ACC112 (cell line): ENCODE data around the gene RMND5B.

Source experiments
- H2AFZ ChIP-seq: fragments of 200-600 bp; sonication (generic); one replicate; pipeline ENCODE4 v1.6.0; 2017; ENCODE audit warnings: antibody characterized with exemption, low read length; ENCODE audit not compliant: unreplicated experiment
- H3K27ac ChIP-seq: fragments of 200-600 bp; sonication (generic); 2 replicates; pipeline ENCODE4 v1.5.1; 2014; ENCODE audit warnings: low read depth, mild to moderate bottlenecking, antibody characterized with exemption, low read length, moderate library complexity
- H3K27me3 ChIP-seq: fragments of 200-600 bp; sonication (generic); 2 replicates; pipeline ENCODE4 v1.6.1; 2014; ENCODE audit warnings: mild to moderate bottlenecking, antibody characterized with exemption, low read length, moderate library complexity, mixed read lengths; ENCODE audit not compliant: insufficient read depth
- H3K36me3 ChIP-seq: fragments of 200-600 bp; sonication (generic); 2 replicates; pipeline ENCODE4 v1.6.1; 2016; ENCODE audit warnings: mild to moderate bottlenecking, antibody characterized with exemption, low read length, moderate library complexity, mixed read lengths; ENCODE audit not compliant: insufficient read depth
- H3K4me1 ChIP-seq: fragments of 200-600 bp; sonication (generic); one replicate; pipeline ENCODE4 v1.6.1; 2016; ENCODE audit warnings: low read length, mixed read lengths; ENCODE audit not compliant: insufficient read depth, unreplicated experiment, control insufficient read depth
- H3K4me3 ChIP-seq: fragments of 200-600 bp; sonication (generic); 2 replicates; pipeline ENCODE4 v1.5.1; 2014; ENCODE audit warnings: mild to moderate bottlenecking, low read depth, low read length
- H3K79me2 ChIP-seq: fragments of 200-600 bp; sonication (generic); one replicate; pipeline ENCODE4 v1.6.0; 2016; ENCODE audit warnings: low read length; ENCODE audit not compliant: control insufficient read depth, unreplicated experiment, insufficient read depth

RMND5B gene

GRCh38 chr5:178152491-178153444 is 22.0 kb downstream of the RMND5B start:
- H2AFZ ChIP-seq, result peak overlapping the region; percentile 24

GRCh38 chr5:178153530-178154340 is 22.9 kb downstream of the RMND5B start, which contains the start of gene NHP2:
TSS of gene NHP2 (minus strand) at chr5:178153885. CDS start at chr5:178153817, 68 bp downstream.
- peaks cover 5% of the 10 kb centered on the region; the same call in 1 of the 2 replicates for H3K36me3 ChIP-seq
- H3K27ac ChIP-seq, result no peak within 1 kb of the TSS; the same call in 1 of the 2 replicates
- H3K4me1 ChIP-seq, result peaks cover 20% of the 10 kb centered on the region
- H3K27me3 ChIP-seq, result no peaks in the 10 kb centered on the region
- H2AFZ ChIP-seq, result peak within 1 kb of the TSS; percentile 24
- peaks cover 11% of the 10 kb centered on the region for H3K79me2 ChIP-seq
- H3K4me3 ChIP-seq, result peak within 1 kb of the TSS; percentile 100

More at GRCh38 chr5:178152491-178153444, 22.0 kb downstream of the RMND5B start:
- Histone ChIP-seq H3K36me3 (peaks cover 5% of the 10 kb centered on the region; the same call in 1 of the 2 replicates), H3K4me1 (peaks cover 20% of the 10 kb centered on the region), H3K79me2 (peaks cover 11% of the 10 kb centered on the region), H3K4me3 (peak overlapping the region; percentile 100), H3K27me3 (no peaks in the 10 kb centered on the region), H3K27ac (no peak overlapping the region)

- Histone ChIP-seq H3K27ac (no peak overlapping the region), H3K36me3 (peaks cover 5% of the 10 kb centered on the region; the same call in 1 of the 2 replicates), H3K79me2 (peaks cover 11% of the 10 kb centered on the region), H3K27me3 (no peaks in the 10 kb centered on the region), H3K4me1 (peaks cover 20% of the 10 kb centered on the region), H2AFZ (no peak overlapping the region), H3K4me3 (no peak overlapping the region)
These were observed 24.3 kb downstream of the RMND5B start for GRCh38 chr5:178155065-178155464.

GRCh38 chr5:178160176-178160575 is 29.4 kb downstream of the RMND5B start:
- no peaks in the 10 kb centered on the region for H3K36me3 ChIP-seq
- H2AFZ ChIP-seq, result no peak overlapping the region
- no peak overlapping the region for H3K4me3 ChIP-seq
- H3K4me1 ChIP-seq, result no peaks in the 10 kb centered on the region
- no peak overlapping the region for H3K27ac ChIP-seq
- H3K79me2 ChIP-seq, result no peaks in the 10 kb centered on the region
- peaks cover 24% of the 10 kb centered on the region for H3K27me3 ChIP-seq

GRCh38 chr5:178162481-178162880 is 31.7 kb downstream of the RMND5B start:
- Histone ChIP-seq H3K27me3 (peaks cover 40% of the 10 kb centered on the region), H3K4me3 (no peak overlapping the region), H3K4me1 (no peaks in the 10 kb centered on the region), H3K79me2 (no peaks in the 10 kb centered on the region), H3K27ac (no peak overlapping the region), H3K36me3 (no peaks in the 10 kb centered on the region), H2AFZ (no peak overlapping the region)

- H3K4me1 ChIP-seq, result no peaks in the 10 kb centered on the region
- no peak overlapping the region for H3K27ac ChIP-seq
- peaks cover 40% of the 10 kb centered on the region for H3K27me3 ChIP-seq
- peak overlapping the region; percentile 52 for H3K4me3 ChIP-seq
- no peaks in the 10 kb centered on the region for H3K79me2 ChIP-seq
- H2AFZ ChIP-seq, result peak overlapping the region; percentile 1
- no peaks in the 10 kb centered on the region for H3K36me3 ChIP-seq
These were observed 33.2 kb downstream of the RMND5B start for GRCh38 chr5:178163772-178164735.

- no peaks in the 10 kb centered on the region for H3K36me3 ChIP-seq
- H2AFZ ChIP-seq, result no peak overlapping the region
- H3K4me3 ChIP-seq, result no peak overlapping the region
These were observed 34.8 kb downstream of the RMND5B start for GRCh38 chr5:178165581-178165980.

GRCh38 chr5:178170455-178170854 is 39.6 kb downstream of the RMND5B start:
- Histone ChIP-seq H2AFZ (no peak overlapping the region), H3K27me3 (peaks cover 24% of the 10 kb centered on the region), H3K27ac (no peak overlapping the region), H3K36me3 (no peaks in the 10 kb centered on the region), H3K79me2 (no peaks in the 10 kb centered on the region), H3K4me3 (no peak overlapping the region), H3K4me1 (no peaks in the 10 kb centered on the region)

More at GRCh38 chr5:178165581-178165980, 34.8 kb downstream of the RMND5B start:
- Histone ChIP-seq H3K27ac (no peak overlapping the region), H3K79me2 (no peaks in the 10 kb centered on the region), H3K27me3 (peaks cover 48% of the 10 kb centered on the region), H3K4me1 (no peaks in the 10 kb centered on the region)

GRCh38 chr5:178174456-178174855 is 43.6 kb downstream of the RMND5B start:
- Histone ChIP-seq H3K79me2 (no peaks in the 10 kb centered on the region), H3K27ac (no peak overlapping the region), H3K27me3 (peaks cover 9% of the 10 kb centered on the region), H2AFZ (no peak overlapping the region), H3K36me3 (no peaks in the 10 kb centered on the region), H3K4me1 (no peaks in the 10 kb centered on the region), H3K4me3 (no peak overlapping the region)
